ENCODE data around the gene PXDC1. TPM values are rescaled to one million over a fixed set of nuclear protein-coding genes. Genes with fewer than 3 reads are reported as not detected.

Gene PXDC1, protein sequence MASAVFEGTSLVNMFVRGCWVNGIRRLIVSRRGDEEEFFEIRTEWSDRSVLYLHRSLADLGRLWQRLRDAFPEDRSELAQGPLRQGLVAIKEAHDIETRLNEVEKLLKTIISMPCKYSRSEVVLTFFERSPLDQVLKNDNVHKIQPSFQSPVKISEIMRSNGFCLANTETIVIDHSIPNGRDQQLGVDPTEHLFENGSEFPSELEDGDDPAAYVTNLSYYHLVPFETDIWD
- 48.3 TPM for total RNA-seq

GRCh38 chr6:3751077-3751729, at the start of gene PXDC1:
Gene PXDC1, minus strand, starts transcription at chr6:3751713. Its CDS starts 182 bp downstream, at chr6:3751531.
- DNase-seq (ENCODE audit: low spot score) (no peak), ATAC-seq (no peak)
- intact Hi-C loops (cut with DNase I): loop anchor here (5.0 kb wide), 1 partner anchor 76 kb away; no protein-coding TSS in a partner anchor

- ATAC-seq: no peak
- intact Hi-C loops (cut with DNase I): no loop called here
- no peak for DNase-seq (ENCODE audit: low spot score)
These were observed 49.5 kb upstream of the PXDC1 start for GRCh38 chr6:3800850-3801591.

DNA sequence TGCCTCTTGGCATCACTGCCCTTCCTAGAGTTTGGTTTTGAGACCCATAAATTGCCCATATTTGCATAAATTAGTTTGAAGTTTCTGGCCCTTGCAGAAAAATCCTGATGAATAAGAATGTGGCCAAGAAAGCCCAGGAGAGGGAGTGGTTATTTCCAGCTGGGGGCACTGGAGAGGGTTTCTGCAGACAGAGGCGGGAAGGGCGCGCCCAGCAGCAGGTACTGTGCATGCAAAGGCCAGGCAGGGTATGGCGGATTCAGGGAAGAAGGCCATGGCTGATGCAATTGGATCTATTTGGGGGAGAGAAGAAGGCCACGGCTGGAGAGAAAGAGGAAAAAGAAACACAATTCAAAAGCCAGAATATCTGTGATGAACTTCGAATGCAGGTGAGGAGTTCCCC, 48.2 kb upstream of the PXDC1 start:
- DNase-seq (ENCODE audit: low spot score) (no peak), ATAC-seq (no peak)
- intact Hi-C loops (cut with DNase I): no loop called here

DNA sequence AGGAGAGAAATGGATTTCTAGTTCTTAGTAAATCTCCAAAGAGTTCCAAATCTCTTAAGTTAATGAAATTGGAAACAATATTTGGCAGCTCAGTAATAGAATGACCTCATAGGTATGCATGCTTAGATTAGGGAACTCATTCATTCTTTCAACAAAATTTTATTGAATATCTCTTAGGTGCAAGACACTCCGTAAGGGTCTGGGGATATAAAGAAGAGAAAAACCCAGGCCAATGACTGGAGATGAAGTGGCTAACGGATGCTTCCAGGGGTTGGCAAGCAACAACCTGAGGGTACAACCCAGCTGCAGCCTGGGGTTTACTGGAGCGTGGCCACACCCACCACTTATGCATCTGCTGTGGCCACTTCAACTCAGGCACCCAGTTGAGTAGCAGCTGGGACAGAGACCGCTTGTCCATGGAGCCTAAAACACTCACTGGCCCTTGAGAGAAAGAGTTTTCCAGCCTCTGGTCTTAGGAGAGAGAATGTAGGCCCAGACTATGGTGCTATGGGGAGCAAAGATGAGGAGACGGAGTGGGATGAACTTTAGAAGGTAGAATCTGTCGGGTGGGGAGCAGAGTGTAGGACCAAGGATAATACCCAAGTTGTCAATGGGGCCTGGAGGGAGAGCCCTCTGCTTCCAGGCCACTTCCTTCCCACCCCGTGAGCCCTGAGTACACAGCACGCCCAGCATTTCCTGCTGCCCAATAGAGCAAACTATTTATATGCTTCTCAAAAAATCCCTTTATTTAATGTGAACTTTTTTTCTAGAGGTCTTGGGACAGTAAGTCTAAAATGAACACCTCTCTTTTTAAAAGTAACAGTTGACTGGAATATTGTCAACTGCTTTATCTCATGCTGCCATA, 46.8 kb upstream of the PXDC1 start:
- intact Hi-C loops (cut with DNase I): no loop called here
- ATAC-seq: no peak

GRCh38 chr6:3797231-3798054, 45.9 kb upstream of the PXDC1 start:
- DNase-seq (ENCODE audit: low spot score): no peak
- no peak for ATAC-seq
- intact Hi-C loops (cut with DNase I): no loop called here

More for the DNA sequence above, 46.8 kb upstream of the PXDC1 start:
- DNase-seq (ENCODE audit: low spot score): no peak

DNA sequence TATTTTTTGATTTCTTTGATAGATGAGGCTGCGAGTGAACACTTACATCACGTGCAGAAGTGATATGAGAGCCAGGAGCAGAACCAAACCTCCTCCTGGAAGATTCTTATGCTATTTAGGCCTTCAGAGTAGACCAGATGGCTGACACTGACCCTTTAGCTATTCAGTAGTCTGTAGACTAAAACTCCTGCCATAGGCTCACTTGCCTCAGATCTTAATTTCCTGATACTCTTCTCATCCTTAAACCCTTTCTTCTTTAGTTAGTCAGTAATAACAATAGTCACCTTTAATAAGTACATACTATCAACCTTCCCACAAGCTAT, 45.2 kb upstream of the PXDC1 start:
- no peak for DNase-seq (ENCODE audit: low spot score)
- no peak for ATAC-seq
- intact Hi-C loops (cut with DNase I): no loop called here

DNA sequence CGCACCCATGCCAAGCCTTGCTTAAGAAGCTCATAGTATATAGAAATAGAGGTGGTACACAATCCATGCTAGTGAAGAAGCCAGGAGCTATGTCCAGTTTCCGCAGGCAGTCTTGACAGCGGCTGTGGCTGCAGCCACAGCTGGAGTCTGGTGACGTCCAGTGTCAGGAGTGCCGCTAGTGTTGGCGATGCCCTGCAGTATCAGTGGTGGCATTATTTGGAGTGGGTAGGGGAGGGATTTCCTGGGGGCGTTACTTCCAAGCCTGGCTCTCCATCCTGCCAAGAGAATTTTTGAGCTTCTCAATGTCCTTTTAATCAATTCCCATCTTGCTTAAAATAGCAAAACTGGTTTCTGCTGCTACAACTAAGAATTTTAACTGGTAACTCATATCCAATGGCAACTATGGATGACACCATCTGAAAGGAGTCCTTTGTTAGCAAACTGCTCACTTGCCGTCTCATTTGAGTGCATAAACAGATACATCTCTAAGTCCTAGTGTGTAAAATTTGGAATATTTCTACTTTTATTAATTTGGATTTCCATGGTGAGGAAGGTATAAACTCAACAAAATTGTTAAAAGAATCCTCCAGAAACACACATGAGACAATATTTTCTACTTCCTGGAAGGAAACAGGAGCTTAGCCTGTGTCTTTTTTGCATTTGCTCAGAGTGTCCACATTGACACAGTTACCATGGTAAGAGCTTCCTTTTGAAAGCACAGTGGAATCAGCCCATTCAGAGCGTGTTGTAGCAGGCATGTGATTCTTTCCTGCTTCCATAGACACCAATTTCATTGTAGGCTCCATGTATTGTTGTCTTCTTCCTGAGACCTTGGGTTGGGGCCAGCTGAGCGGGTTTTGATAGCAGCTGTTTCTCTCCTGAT, 44.6 kb upstream of the PXDC1 start:
- DNase-seq (ENCODE audit: low spot score) (no peak), ATAC-seq (peak; percentile 48)
- intact Hi-C loops (cut with DNase I): no loop called here

GRCh38 chr6:3794092-3794491, 42.6 kb upstream of the PXDC1 start:
- intact Hi-C loops (cut with DNase I): no loop called here
- no peak for ATAC-seq
- DNase-seq (ENCODE audit: low spot score): no peak

GRCh38 chr6:3793545-3793944, 42.0 kb upstream of the PXDC1 start:
- no peak for DNase-seq (ENCODE audit: low spot score)
- intact Hi-C loops (cut with DNase I): no loop called here
- no peak for ATAC-seq

- intact Hi-C loops (cut with DNase I): no loop called here
- ATAC-seq (no peak), DNase-seq (ENCODE audit: low spot score) (no peak)
These were observed 40.2 kb upstream of the PXDC1 start for GRCh38 chr6:3791526-3792203.

GRCh38 chr6:3789896-3790558, 38.5 kb upstream of the PXDC1 start:
- intact Hi-C loops (cut with DNase I): no loop called here
- ATAC-seq: no peak

GRCh38 chr6:3789018-3789895, 37.7 kb upstream of the PXDC1 start:
- intact Hi-C loops (cut with DNase I): no loop called here
- ATAC-seq: peak; percentile 65
- no peak for DNase-seq (ENCODE audit: low spot score)

More at GRCh38 chr6:3789896-3790558, 38.5 kb upstream of the PXDC1 start:
- DNase-seq (ENCODE audit: low spot score): no peak

GRCh38 chr6:3788408-3789017, 37.0 kb upstream of the PXDC1 start:
- intact Hi-C loops (cut with DNase I): no loop called here
- DNase-seq (ENCODE audit: low spot score) (no peak), ATAC-seq (peak; percentile 73)

- DNase-seq (ENCODE audit: low spot score) (no peak), ATAC-seq (no peak)
- intact Hi-C loops (cut with DNase I): no loop called here
These were observed 34.6 kb upstream of the PXDC1 start for GRCh38 chr6:3786141-3786540.

GRCh38 chr6:3785745-3786098, 34.2 kb upstream of the PXDC1 start:
- ATAC-seq (no peak), DNase-seq (ENCODE audit: low spot score) (no peak)
- intact Hi-C loops (cut with DNase I): no loop called here
